ENCODE measurements around the gene PMFBP1.
A peak's percentile ranks its signal among the peaks of the same experiment; 100 is the strongest.
"Not testable (repeated sequence)": the region's sequence is repeated elsewhere in the genome, so short reads cannot be mapped to it uniquely, and the experiment has no call there.

The PMFBP1 gene

GRCh38 chr16:72094266-72094610, 77.7 kb downstream of the PMFBP1 start:
- no peak for DNase-seq

DNA sequence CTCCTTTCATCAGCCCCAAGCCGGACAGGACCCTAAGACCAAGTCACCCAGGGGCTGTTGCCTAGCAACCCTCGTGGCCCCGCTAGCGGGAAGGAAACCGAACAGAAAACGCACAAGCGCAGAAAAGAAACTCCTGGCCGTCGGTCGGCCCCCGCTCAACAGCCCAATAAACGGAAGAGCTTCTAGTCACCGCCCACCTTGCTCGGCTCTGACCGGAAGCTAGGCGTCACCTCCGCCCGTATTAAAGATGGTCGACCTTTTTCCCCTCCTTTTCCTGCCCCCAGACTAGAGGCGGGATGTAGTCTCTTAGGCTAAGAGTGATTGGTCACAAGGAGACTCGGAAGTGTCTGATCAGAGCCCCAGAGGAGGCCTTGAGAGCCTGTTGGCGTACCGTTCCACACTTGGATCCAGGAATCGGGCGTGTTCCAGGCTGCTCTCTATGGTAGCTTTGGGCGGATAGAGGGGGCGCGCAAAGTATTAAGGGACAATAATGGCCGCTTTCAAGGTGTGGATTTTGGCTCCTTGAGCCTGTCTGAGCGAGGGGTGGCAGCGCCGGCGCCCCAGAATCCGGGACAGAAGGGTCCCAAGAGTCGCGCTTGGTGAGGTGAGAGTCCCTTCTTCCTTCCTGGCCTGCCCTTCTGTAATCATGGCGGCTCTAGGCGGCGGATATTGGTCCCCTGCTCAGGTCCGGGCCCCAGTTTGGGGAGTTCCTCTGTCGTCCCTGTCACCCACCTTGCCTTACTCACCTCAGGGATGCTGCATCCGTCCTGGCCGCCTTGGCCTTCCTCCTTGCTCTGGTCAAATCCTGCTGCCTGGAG, 78.3 kb downstream of the PMFBP1 start, which contains the start of the genes DHX38 and TXNL4B:
TSS of gene DHX38 (plus strand) at position 400 of the 818 bp plus-strand sequence. CDS start 2,311 bp downstream, outside the sequence.
TSS of gene TXNL4B (minus strand) at position 173 of the 818 bp plus-strand sequence. CDS start 2,871 bp downstream, outside the sequence.
- peak; percentile 92 for DNase-seq

DNA sequence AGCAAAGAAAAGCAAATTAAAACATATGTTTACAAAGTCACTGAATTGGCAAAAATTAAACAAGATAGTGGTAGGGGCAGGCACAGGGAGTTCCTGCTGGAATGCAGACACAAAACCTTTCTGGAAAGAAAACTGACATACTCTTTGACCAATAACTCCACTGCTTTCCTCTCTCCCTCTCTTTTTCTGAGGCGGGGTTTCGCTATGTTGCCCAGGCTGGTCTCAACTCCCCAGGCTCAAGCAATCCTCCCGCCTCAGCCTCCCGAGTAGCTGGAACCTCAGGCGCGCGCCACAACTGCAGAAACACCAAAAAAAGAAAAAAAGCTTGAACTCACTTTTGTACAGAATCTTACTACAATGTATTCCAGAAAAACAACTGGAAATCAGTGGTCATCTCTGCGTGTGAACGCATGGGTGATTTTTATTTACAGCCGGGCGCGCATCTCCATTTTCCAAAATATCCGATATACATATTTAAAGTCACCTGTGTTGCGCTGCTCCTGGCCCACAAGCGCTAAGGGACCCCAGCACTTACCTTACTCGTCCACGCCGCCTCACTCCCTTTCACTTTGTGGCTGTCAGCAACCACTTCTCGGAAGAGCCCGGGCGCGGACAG, 79.0 kb downstream of the PMFBP1 start:
- DNase-seq, result no peak

DNA sequence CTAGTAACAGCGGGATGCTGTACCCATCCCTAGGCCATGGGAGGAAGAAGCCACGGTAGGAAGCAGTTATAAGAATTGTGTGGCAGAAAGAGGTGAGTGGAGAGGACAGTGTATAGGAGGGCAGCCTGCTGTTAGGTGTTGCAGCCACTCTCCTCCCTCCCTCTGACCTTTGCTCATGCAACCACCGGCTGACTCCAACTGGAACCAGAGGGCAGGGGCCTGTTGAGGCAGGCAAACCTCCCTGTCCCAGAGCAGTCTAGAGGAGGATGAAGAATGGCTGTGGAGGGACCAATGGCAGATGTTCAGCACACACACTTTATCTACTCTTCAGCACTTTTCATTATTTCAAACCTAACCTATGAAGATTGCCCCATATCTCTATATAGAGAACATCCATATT, 80.7 kb downstream of the PMFBP1 start:
- DNase-seq, result no peak

GRCh38 chr16:72085002-72085401, 87.0 kb downstream of the PMFBP1 start:
- no peak for DNase-seq

DNA sequence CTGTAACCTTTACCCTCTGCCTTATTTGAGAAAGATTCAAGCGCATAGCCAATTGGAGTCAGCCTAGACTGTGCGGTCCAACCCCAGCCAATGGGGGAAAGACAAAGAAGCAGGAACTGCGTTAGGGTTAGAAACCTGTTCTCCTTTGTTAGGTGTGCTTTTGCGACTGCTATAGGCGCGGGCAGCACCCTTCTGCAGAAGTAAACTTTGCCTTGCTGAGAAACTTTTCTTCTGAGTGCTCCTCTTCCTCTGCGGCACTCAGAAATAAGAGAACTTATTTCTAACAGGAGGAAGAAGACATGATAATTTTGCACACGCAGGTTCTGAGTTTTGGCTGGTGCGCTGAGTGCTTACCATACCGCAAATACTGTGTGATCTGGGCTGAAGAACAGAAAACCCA, 87.5 kb downstream of the PMFBP1 start:
- DNase-seq, result no peak

- no peak for DNase-seq
These were observed 88.1 kb downstream of the PMFBP1 start for GRCh38 chr16:72083778-72084404.

- not testable (repeated sequence) for DNase-seq
These were observed 94.8 kb downstream of the PMFBP1 start for GRCh38 chr16:72076991-72077706.

- DNase-seq, result not testable (repeated sequence)
These were observed 96.9 kb downstream of the PMFBP1 start for GRCh38 chr16:72075067-72075466.

GRCh38 chr16:72073560-72074230, 98.3 kb downstream of the PMFBP1 start:
- DNase-seq, result no peak

- DNase-seq, result no peak
These were observed 99.2 kb downstream of the PMFBP1 start for GRCh38 chr16:72072514-72073342.
